HG03571 (cell line): ENCODE results near the gene DDX47.
"Not testable (repeated sequence)": the region's sequence is repeated elsewhere in the genome, so short reads cannot be mapped to it uniquely, and the experiment has no call there.

Source experiments
- ATAC-seq: cut with Tn5 transposase; IDR thresholded peaks from one replicate; pipeline ENCODE4 v1.9.1; 2021; ENCODE audit not compliant: unreplicated experiment

DDX47 gene

DNA sequence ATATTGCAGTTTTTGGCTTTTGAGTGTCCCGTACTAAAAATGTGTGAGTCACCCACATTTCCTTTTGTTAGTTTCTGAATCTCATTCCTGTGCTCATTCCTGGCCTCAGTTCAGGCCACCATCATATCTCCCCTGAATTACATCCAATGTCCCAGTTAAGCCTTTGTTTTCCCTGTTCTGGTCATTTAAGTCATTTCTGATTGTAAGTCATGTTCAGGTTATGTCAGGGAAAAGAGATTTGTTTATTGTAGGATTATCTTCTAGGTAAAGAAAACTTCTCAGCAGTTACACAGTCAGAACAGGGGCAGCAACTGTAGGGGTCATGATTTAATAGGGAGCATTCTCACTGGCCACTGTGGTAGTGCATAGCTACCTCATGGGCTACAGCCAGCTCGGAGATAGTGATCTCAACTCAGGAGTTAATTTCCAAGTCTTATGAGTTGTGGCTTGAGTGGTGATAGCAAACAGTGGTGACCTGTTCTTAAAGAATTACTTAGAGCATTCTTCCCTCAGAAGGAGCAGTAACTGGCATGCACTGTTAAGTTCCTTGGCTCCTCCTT lies 6.7 kb downstream of the DDX47 start:
- no peak for ATAC-seq

DNA sequence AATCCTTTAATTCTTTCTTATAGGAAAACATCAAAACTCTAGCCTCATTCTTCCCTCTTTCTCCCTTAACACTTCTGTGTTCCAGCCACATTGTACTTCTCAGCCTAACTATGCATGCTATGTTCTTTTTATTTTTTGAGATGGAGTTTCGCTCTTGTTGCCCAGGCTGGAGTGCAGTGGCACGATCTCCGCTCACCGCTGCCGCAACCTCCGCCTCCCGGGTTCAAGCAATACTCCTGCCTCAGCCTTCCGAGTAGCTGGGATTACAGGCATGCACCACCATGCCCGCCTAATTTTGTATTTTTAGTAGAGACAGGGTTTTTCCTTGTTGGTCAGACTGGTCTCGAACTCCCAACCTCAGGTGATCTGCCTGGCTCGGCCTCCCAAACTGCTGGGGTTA lies 7.2 kb downstream of the DDX47 start:
- not testable (repeated sequence) for ATAC-seq

DNA sequence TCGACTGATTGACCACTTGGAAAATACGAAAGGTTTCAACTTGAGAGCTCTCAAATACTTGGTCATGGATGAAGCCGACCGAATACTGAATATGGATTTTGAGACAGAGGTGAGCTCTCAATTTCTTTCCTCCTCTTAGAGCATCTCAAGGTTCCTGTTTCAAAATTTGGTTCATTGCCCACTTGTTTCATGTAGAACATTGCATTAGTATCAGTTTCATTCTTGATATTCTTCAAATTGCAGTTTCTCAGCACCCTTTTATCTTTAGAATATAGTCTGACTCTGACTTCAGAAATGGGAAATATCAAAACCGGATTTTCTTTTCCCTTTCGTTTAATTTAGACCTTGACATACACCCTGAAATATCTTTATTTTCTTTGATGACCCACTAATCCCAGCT lies 8.8 kb downstream of the DDX47 start:
- ATAC-seq, result peak; percentile 69

DNA sequence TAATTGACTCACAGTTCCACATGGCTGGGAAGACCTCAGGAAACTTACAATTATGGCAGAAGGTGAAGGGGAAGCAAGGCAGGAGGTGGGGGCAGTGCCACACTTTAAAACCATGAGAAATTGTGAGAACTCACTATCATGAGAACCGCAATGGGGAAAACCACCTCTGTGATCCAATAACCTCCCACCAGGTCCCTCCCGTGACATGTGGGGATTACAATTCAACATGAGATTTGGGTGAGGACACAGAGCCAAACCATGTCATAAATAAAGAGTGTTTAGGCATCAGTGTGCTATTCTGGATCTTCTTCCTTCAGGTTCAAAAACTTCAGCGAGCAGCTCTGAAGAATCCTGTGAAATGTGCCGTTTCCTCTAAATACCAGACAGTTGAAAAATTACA lies 9.7 kb downstream of the DDX47 start:
- ATAC-seq, result no peak

DNA sequence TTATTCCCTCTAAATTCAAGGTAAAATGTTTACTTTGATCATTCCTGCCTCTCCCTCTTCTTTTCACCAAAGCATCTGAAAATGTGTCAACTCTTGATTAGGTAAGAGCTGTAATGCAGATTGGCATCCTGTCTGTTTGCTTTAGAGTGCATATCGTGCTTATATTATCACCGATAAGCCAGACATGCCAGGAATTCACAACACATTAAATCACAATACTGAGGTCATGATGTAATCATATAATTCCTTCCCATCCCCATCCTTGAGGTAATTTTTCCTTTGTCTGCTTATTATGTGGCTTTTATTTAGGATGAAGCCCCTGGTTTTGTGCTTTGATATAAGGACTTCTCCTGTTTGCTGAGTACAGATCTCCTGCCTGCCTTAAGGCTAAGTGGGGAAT lies 10.2 kb downstream of the DDX47 start:
- ATAC-seq, result no peak

DNA sequence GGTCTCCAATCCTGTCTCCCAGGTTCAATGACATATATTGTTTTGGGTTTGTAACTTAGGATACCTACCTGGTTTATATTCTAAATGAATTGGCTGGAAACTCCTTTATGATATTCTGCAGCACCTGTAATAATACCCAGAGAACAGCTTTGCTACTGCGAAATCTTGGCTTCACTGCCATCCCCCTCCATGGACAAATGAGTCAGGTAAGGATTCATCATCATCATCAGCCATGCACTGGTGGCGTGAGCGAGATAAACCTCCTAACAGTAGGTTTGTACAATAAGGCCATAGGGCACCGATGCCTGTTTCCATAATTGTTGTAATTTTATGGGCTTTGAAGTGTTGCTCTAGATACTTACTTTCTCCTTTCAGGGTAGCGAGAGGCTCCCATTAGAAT lies 10.7 kb downstream of the DDX47 start:
- ATAC-seq, result no peak

DNA sequence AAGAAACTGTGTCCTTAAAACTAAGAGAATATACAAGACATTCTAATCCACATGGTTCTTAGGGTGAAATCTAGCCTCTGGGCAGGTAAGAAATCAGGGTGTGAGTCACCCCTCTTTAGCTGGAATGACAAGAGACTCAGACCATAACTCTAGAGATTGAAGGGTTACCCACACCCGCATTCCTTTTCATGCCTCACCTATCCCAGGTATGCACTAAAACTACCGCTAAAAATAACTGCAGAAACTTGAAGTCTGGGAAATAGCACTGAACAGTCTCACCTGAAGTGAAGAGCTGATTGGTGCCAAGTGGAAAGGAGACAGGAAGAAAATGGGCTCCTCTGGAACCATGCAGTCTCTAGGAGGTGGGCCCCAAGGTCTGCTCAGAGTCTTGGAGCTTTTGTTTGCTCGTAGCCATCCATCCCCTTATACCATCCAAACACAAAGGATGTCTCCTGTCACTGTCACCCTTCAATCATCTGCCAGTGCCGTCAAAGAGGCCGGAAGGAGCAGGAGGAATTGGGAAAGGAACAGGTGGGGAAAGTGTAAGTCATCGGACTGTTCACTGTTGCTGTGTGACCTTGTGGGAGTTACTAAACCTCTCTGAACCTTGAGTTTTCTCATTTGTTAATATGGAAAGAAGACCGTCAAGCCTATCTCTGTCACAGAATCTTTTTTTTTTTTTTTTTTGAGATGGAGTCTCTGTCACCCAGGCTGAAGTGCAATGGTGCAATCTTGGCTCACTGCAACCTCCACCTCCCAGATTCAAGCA lies 22.4 kb downstream of the DDX47 start:
- ATAC-seq, result no peak

DNA sequence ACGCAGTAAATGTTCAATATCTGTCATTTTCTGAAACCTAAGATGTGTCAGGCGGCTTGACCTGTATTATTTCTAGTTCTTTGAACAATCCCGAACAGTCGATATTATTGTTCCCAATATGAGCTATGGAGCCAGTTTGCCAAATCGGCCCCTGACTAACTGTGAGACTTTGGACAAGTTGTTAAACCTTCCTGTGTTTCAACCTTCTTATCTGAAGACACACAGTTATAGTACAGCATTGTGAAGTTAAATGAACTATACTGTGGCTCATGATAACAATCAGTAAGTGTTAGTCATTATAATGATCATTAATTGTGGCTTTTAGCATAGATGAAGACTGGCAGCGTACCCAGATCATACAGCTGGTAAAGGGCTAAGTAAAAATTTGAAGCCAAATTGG lies 23.4 kb downstream of the DDX47 start:
- no peak for ATAC-seq

DNA sequence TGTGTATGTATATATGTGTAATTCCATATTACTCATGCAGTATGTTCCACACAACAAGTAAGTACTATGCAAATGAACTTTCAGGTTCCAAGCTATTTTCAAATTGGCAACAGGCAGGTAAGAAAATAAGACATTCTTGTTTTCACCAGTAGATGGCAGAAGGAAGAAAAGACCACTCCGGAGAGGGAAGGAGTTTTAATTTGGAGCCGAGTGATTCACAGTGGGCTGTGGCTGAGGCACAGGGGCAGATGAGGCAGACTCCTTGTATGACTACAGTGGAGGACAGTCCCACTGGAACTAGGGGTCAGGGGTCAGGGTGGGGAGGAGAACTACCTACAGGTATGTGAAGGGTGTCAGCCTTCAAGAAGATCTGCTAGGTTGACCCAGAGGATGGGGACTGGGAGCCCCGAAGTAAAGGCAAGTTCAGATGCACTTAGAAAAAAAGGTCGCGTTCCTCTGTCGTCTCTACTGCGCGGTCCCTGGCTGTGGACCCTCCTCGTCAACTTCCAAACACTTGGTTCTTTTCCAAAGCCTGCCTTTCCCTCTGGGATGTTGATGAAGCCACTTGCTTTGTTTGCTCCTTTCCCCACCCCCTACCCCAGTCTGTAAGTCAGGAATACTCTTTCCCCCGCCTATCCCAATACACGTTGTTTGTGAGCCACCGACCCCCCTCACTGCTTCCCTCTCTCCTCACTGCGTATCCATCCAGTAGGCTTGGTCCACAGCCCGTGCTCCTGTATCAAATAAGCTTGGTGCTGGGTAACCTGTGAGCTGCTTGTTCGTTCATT lies 24.1 kb downstream of the DDX47 start:
- no peak for ATAC-seq

DNA sequence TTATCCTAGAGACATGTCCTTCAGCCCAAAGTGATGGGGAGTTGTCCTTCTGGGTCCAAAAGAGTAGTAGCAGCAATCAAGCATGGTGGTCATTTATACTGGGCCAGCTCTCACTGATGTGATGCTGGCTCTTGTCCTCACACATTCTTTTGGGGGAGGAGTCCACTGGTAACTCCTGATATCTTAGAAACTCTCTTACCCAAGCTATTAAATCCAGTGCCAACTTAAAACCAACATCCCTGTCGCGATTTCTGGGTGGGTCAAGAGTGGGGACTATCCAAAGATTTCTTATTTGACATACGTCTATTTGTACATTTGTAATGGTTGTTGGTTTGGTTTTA lies 24.6 kb downstream of the DDX47 start:
- ATAC-seq, result no peak

DNA sequence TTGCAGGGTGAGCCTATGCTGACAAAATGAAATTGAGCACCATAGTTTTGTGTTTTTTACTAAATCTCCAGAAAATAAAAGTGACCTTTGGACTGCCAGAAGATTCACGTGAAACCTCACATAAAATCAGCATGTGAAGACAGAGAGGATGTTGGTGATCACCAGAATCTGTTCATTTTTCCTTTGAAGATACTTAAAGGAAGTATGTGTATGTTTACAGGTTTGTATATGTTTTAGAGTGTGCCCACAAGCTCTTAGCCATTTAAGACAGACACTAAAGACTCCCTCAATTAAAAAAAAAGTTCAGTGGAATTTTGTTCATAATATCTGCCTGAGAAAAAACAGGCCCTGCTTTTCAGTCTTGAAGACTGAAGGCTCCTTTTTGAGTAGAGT lies 25.9 kb downstream of the DDX47 start:
- ATAC-seq, result no peak

DNA sequence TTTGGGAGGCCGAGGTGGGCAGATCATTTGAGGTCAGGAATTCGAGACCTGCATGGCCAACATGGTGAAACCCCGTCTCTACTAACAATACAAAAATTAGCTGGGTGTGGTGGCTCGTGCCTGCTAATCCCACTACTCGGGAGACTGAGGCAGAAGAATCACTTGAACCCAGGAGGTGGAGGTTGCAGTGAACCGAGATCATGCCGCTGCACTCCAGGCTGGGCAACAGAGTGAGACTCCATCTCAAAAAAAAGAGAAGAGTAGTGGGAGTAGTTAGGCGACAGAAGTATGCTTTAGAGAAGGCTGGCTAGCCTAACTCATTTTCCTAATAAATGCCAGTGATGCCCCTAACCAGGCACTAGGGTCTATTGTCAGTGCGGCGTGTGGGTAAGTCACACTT lies 26.3 kb downstream of the DDX47 start:
- not testable (repeated sequence) for ATAC-seq

DNA sequence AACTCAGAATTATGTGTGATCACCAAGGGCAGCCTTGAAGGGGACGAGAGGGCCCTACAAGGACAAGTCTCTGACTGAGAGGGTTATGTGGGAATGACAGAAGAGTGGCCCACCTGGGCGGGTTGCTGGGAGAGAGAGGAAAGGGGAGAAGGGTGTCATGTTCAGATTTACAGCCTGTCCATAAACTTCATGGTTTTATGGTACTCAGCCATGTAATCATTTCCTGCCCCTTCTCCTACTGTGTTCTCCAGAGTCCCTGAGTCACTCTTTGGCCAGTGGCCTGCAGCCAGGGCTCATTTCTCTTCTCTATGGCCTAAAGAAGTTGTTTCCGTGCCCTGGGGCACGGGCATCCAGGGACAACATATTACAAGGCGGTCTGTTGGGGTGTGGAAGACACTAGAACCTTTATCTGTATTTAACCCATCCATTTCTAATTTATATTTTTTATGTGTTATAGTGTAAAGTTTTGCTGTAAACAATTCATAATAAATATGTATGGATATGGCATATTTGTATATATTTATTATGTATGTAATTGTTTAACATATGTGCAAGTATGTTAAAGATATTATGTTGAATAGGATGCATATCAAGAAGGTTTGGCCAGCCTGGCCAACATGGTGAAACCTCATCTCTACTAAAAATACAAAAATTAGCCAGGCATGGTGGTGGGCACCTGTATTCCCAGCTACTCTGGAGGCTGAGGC lies 26.9 kb downstream of the DDX47 start:
- no peak for ATAC-seq

DNA sequence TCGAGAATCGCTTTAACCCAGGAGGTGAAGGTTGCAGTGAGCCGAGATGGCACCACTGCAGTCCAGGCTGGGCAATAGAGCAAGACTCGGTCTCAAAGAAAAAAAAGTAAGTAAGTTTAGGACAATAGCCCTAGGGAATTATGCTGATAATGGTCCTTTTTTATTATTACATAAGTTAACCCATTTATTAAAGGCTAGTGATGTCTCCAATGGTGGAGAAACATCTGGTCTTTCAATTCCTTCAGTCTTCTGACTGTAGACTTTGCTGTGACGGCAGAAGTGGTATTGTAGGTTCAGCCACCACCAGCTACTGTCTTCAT lies 27.4 kb downstream of the DDX47 start:
- no peak for ATAC-seq

DNA sequence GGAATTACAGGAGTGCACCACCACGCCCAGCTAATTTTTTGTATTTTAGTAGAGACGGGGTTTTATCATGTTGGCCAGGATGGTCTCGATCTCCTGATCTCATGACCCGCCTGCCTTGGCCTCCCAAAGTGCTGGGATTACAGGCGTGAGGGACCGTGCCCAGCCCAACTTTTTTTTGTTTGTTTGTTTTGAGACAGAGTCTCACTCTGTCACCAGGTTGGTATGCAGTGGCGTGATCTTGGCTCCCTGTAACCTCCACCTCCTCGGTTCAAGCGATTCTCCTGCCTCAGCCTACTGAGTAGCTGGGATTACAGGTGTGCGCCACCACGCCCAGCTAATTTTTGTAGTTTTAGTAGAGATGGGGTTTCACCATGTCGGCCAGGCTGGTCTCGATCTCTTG lies 28.3 kb downstream of the DDX47 start:
- not testable (repeated sequence) for ATAC-seq

DNA sequence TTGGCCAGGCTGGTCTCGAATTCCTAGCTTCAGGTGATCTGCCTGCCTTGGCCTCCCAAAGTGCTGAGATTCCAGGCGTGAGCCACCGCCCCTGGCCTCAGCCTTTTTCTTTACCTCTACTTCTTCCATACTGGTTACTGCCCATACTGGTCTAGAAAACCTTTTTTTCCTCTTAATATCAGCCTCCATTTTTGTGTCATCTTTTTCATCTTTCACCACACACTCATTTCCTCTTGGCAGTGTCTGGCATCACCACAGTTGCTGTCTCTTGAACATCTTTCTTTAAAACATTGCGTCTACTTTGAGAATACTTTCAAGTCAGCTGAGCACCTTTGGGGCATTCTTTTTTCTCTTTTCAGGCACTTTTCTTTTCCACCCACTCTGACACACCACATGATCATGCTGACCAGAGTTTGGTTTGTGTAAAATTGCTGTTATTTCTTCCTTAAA lies 32.7 kb downstream of the DDX47 start:
- ATAC-seq, result no peak

DNA sequence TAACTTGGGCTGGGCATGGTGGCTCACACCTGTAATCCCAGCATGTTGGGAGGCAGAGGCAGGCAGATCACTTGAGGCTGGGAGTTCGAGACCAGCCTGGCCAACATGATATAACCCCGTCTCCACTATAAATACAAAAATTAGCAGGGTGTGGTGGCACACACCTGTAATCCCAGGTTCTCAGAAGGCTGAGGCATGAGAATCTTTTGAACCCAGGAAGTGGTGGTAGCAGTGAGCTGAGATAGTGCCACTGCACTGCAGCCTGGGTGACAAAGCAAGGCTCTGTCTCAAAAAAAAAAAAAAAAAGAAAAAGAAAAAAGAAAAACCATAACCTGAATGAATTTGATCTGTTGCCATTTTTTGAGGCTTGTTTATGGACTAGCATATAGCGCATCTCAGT lies 33.6 kb downstream of the DDX47 start:
- ATAC-seq, result not testable (repeated sequence)

DNA sequence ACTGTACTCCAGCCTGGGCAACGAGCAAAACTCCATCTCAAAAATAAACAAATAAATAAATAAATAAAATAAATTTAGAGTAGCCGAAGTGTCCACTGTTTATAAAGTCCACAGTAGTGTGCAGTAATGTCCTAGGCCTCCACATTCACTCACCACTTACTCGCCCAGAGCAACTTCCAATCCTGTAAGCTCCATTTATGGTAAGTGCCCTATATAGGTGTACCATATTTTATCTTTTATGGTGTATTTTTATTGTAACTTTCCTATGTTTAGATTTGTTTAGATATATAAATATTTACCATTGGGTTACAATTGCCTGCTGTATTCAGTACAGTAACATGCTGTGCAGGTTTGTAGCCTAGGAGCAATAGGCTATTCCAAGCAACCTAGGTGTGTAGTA lies 40.3 kb downstream of the DDX47 start:
- ATAC-seq, result no peak

DNA sequence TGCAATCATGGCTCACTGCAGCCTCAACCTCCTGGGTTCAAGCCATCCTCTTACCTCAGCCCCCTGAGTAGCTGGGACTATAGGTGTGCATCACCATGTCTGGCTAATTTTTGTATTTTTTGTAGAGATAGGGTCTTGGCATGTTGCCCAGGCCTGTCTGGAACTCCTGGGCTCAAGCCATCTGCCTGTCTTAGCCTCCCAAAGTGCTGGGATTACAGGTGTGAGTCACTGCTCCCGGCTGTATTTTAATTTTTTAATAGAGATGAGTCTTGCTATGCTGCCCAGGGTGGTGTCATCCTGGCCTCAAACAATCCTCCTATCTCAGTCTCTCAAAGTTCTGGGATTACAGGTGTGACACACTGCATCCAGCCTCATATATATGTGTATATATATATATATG lies 46.5 kb downstream of the DDX47 start:
- ATAC-seq, result no peak

DNA sequence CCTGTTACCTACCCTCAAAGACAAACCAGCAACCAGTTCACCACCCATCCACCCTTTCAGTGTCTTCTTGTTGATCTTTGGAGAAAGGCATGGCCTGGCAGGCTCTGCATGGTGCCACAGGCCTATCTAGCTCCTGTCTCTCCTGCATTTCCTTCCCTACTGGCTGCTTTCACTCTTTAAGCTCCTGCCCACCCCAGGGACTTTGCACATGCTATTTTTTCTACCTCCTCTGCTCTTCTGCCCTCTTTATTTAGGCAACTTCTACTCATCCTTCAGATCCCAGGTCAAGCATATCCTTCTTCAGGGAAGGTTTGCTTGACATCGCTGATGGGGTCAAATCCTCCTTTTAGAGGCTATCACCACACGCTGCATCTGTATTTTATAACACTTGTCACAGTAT lies 51.1 kb downstream of the DDX47 start:
- ATAC-seq, result no peak

DNA sequence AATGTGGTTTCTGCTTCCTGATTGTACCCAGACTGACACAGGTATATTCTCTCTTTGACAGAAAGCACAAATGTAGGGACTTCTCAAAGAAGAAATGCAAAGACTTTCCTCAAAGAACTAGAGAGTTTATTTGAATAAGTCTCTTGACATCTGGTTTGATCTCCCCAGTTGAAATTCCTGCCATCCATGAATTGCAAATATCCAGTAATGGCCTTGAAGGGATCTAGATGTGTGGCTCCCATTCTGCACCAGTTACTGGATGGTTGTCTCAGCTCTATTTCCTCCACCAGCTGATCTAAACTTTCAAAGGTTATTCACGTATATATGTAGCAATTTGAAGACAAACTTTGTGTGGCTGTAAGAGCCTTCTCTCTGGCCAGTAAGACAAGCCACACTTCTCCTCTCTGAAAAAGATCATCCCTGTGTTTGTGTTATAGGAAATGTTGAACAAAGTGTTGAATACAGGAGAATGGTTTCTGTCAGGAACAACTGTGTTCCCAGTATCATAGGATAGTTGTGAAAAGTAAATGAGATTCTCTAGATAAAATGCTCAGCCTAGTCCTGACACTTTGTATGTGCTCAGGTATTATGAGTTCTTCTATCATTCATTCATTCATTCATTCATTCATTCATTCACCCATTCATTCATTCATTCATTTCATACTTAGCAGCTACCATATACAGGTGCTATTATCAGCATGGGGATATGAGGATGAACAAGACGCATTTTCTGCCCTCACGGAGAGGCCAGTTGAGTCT lies 55.5 kb downstream of the DDX47 start:
- ATAC-seq, result no peak
